GM23338 (cell line): ENCODE results near the gene RAB11FIP4. TPM values are rescaled to one million over a fixed set of nuclear protein-coding genes. Genes with fewer than 3 reads are reported as not detected.

Source experiments
- ATAC-seq: fragments of 200-7000 bp; cut with Tn5 transposase; 3 replicates; pipeline ENCODE4 v1.9.1; 2020
- DNase-seq: peaks from one replicate; pipeline ENCODE4 v3.0.0-alpha.2; 2015; ENCODE audit warnings: low spot score
- H2AFZ ChIP-seq: fragments of 200-600 bp; sonication (generic); 2 replicates; pipeline ENCODE4 v1.8.0; 2016; ENCODE audit warnings: antibody characterized with exemption, mild to moderate bottlenecking, moderate library complexity
- H3F3A ChIP-seq: fragments of 200-600 bp; sonication (generic); replicated peaks from 2 replicates; pipeline ENCODE4 v1.8.0; 2017; ENCODE audit warnings: antibody characterized with exemption, mixed run types, low read depth
- H3K27ac ChIP-seq: fragments of 200-600 bp; sonication (generic); 2 replicates; pipeline ENCODE4 v1.6.1; 2016; ENCODE audit warnings: low read depth
- H3K27me3 ChIP-seq: fragments of 200-600 bp; sonication (generic); 2 replicates; pipeline ENCODE4 v1.8.0; 2016; ENCODE audit warnings: mild to moderate bottlenecking, mixed run types, moderate library complexity; ENCODE audit not compliant: insufficient read depth
- H3K36me3 ChIP-seq: fragments of 200-600 bp; sonication (generic); 2 replicates; pipeline ENCODE4 v1.8.0; 2016; ENCODE audit warnings: mild to moderate bottlenecking; ENCODE audit not compliant: insufficient read depth
- H3K4me1 ChIP-seq: fragments of 200-600 bp; sonication (generic); 2 replicates; pipeline ENCODE4 v1.8.0; 2016; ENCODE audit warnings: mild to moderate bottlenecking, moderate library complexity; ENCODE audit not compliant: insufficient read depth
- H3K4me2 ChIP-seq: fragments of 200-600 bp; sonication (generic); 2 replicates; pipeline ENCODE4 v1.7.1; 2017; ENCODE audit warnings: mixed run types
- H3K4me3 ChIP-seq: fragments of 200-600 bp; sonication (generic); 2 replicates; pipeline ENCODE4 v1.6.1; 2016; ENCODE audit warnings: mixed run types
- H3K79me2 ChIP-seq: fragments of 200-600 bp; sonication (generic); replicated peaks from 2 replicates; pipeline ENCODE4 v1.8.0; 2017; ENCODE audit warnings: mild to moderate bottlenecking; ENCODE audit not compliant: insufficient read depth
- H3K9me2 ChIP-seq: fragments of 200-600 bp; sonication (generic); 2 replicates; pipeline ENCODE4 v1.8.0; 2017; ENCODE audit not compliant: insufficient read depth
- H4K20me1 ChIP-seq: fragments of 200-600 bp; sonication (generic); replicated peaks from 2 replicates; pipeline ENCODE4 v1.8.0; 2017; ENCODE audit warnings: mild to moderate bottlenecking; ENCODE audit not compliant: insufficient read depth
- H3K27ac Mint-ChIP-seq: 2 replicates; pipeline ENCODE4 v1.8.0; 2020; ENCODE audit warnings: inconsistent platforms, mild to moderate bottlenecking, moderate library complexity, mixed read lengths
- H3K27me3 Mint-ChIP-seq: 3 replicates; pipeline ENCODE4 v1.8.0; 2022; ENCODE audit warnings: low read depth, mild to moderate bottlenecking, moderate library complexity, mixed read lengths, inconsistent platforms; ENCODE audit not compliant: insufficient read depth, poor library complexity
- H3K36me3 Mint-ChIP-seq: 3 replicates; pipeline ENCODE4 v1.8.0; 2021; ENCODE audit warnings: low read depth, mild to moderate bottlenecking, inconsistent platforms, moderate library complexity, mixed read lengths
- H3K4me1 Mint-ChIP-seq: 3 replicates; pipeline ENCODE4 v1.8.0; 2020; ENCODE audit warnings: mild to moderate bottlenecking, inconsistent platforms, mixed read lengths
- H3K4me3 Mint-ChIP-seq: 3 replicates; pipeline ENCODE4 v1.8.0; 2021; ENCODE audit warnings: moderate library complexity, mild to moderate bottlenecking, inconsistent platforms, mixed read lengths
- H3K9me3 Mint-ChIP-seq: 3 replicates; pipeline ENCODE4 v1.8.0; 2020; ENCODE audit warnings: moderate library complexity, mild to moderate bottlenecking, inconsistent platforms, mixed read lengths
- CREB1 ChIP-seq: fragments of 250-450 bp; sonication (Bioruptor Pico); IDR thresholded peaks from 2 replicates; pipeline ENCODE4 v1.5.0; 2020; ENCODE audit warnings: low read depth, mild to moderate bottlenecking, moderate library complexity
- EZH2phosphoT487 ChIP-seq: fragments of 200-600 bp; sonication (generic); IDR thresholded peaks from one replicate; pipeline ENCODE4 v1.8.1; 2018; ENCODE audit warnings: antibody characterized with exemption; ENCODE audit not compliant: unreplicated experiment
- NANOG ChIP-seq: IDR thresholded peaks from 2 replicates; pipeline ENCODE4 v1.6.1; 2016; ENCODE audit warnings: antibody characterized with exemption, borderline replicate concordance
- REST ChIP-seq: IDR thresholded peaks from one replicate; pipeline ENCODE4 v1.6.1; 2018; ENCODE audit warnings: antibody characterized with exemption; ENCODE audit not compliant: unreplicated experiment
- ZNF114 ChIP-seq: fragments of 250-450 bp; sonication (Bioruptor Pico); IDR thresholded peaks from 2 replicates; pipeline ENCODE4 v1.5.0; 2020; ENCODE audit warnings: mild to moderate bottlenecking, moderate library complexity
- ZNF462 ChIP-seq: fragments of 250-450 bp; sonication (Bioruptor Pico); IDR thresholded peaks from 2 replicates; pipeline ENCODE4 v1.5.0; 2020; ENCODE audit warnings: mild to moderate bottlenecking, moderate library complexity
- polyA plus RNA-seq: library from polyadenylated mRNA; unstranded; fragments of >200 nt; fragmentation: Nextera tagmentation; extraction: Ambion mirVana; gene quantifications from 2 replicates; pipeline ENCODE4 v1.2.1, GENCODE V29; 2016
- total RNA-seq: library from RNA; depleted of rRNA; stranded (reverse); fragments of >200 nt; shearing (Covaris generic); gene quantifications from 2 replicates; pipeline ENCODE4 v1.2.3, GENCODE V29; 2014

Gene RAB11FIP4
- total and polyA plus RNA-seq, 2 experiments from 2014 or later, result 26.0 to 65.6 TPM

- no peak for TF ChIP-seq REST
- TF ChIP-seq EZH2phosphoT487, result no peak
- no peak for TF ChIP-seq ZNF114 (CRISPR knock-in tag)
- TF ChIP-seq CREB1 (CRISPR knock-in tag), result no peak
Observed at GRCh38 chr17:31497994-31498826, 106.7 kb downstream of the RAB11FIP4 start (continued).

- peaks cover 72% of the 10 kb centered on the region for H3K79me2 ChIP-seq
- H2AFZ ChIP-seq, result no peak overlapping the region
- H3K4me1 ChIP-seq, result peaks cover 41% of the 10 kb centered on the region
- H3K9me2 ChIP-seq, result no peaks in the 10 kb centered on the region
- H3K4me2 ChIP-seq, result peak overlapping the region; percentile 16
- H3K36me3 ChIP-seq, result no peaks in the 10 kb centered on the region
- peaks cover 6% of the 10 kb centered on the region; the same call in 1 of the 2 replicates for H4K20me1 ChIP-seq
- Mint-ChIP-seq H3K27me3 (peaks cover 11% of the 10 kb centered on the region), H3K27ac (peak overlapping the region; percentile 56), H3K4me1 (peaks cover 49% of the 10 kb centered on the region), H3K4me3 (peak overlapping the region; percentile 34; the same call in 1 of the 3 replicates), H3K9me3 (no peaks in the 10 kb centered on the region), H3K36me3 (no peaks in the 10 kb centered on the region)
- H3F3A ChIP-seq, result peaks cover 16% of the 10 kb centered on the region
- peak overlapping the region; percentile 10; the same call in 1 of the 2 replicates for H3K4me3 ChIP-seq
- TF ChIP-seq ZNF462, result peak; percentile 14; the same call in 1 of the 2 replicates
- TF ChIP-seq NANOG, result no peak
- no peaks in the 10 kb centered on the region for H3K27me3 ChIP-seq
- ATAC-seq (peak; percentile 60), DNase-seq (peak; percentile 80)
- peak overlapping the region; percentile 96 for H3K27ac ChIP-seq
Observed at GRCh38 chr17:31499771-31500554, 108.5 kb downstream of the RAB11FIP4 start.
